H1 (cell line): ENCODE results near the gene NRSN2. TPM values are rescaled to one million over a fixed set of nuclear protein-coding genes. Genes with fewer than 3 reads are reported as not detected.

Source experiments
- CTCF ChIA-PET: fragments of 300-600 bp; sonication (Branson Sonifier 250); formaldehyde crosslinking; loops from one replicate; lab custom pipeline; 2021; ENCODE audit not compliant: partially characterized antibody; lab: Charles Lee
- POLR2A ChIA-PET: fragments of 300-600 bp; sonication (Branson Sonifier 250); formaldehyde crosslinking; loops from one replicate; lab custom pipeline; 2021; ENCODE audit warnings: inconsistent platforms; ENCODE audit not compliant: partially characterized antibody; lab: Charles Lee
- DNase-seq, 2 experiments: peaks; one replicate each; pipeline versions ENCODE4 v3.0.0 to v3.0.0-alpha.2; 2010 to 2022; ENCODE audit warnings: low spot score in 2 of 2, low read depth in 1 of 2, mixed read lengths in 1 of 2
- FAIRE-seq: peaks from 2 replicates; lab custom pipeline; 2011; peaks lifted over from hg19 to GRCh38; lab: Jason Lieb, UNC
- H2AFZ ChIP-seq: 2 replicates; pipeline ENCODE4 v1.8.1; 2012; ENCODE audit warnings: low read length, inconsistent platforms
- H2AK5ac ChIP-seq: 2 replicates; pipeline ENCODE4 v1.6.1; 2013; ENCODE audit warnings: low read depth, low read length
- H2BK120ac ChIP-seq: replicated peaks from 2 replicates; pipeline ENCODE3; 2013; ENCODE audit warnings: low read depth, low read length, inconsistent platforms
- H2BK12ac ChIP-seq: 2 replicates; pipeline ENCODE4 v1.6.1; 2013; ENCODE audit warnings: low read depth, low read length
- H2BK15ac ChIP-seq: 2 replicates; pipeline ENCODE4 v1.6.1; 2013; ENCODE audit warnings: low read length
- H2BK20ac ChIP-seq: 2 replicates; pipeline ENCODE4 v1.6.1; 2013; ENCODE audit warnings: low read length
- H2BK5ac ChIP-seq: 2 replicates; pipeline ENCODE4 v1.6.1; 2013; ENCODE audit warnings: low read depth, low read length
- H3K14ac ChIP-seq: 2 replicates; pipeline ENCODE4 v1.6.1; 2013; ENCODE audit warnings: inconsistent platforms; ENCODE audit not compliant: insufficient read length
- H3K18ac ChIP-seq: 2 replicates; pipeline ENCODE4 v1.6.1; 2013; ENCODE audit warnings: low read length; ENCODE audit errors: extremely low read depth
- H3K23ac ChIP-seq: 2 replicates; pipeline ENCODE4 v1.6.1; 2013; ENCODE audit warnings: inconsistent platforms; ENCODE audit not compliant: insufficient read length
- H3K23me2 ChIP-seq: 2 replicates; pipeline ENCODE4 v1.6.1; 2013; ENCODE audit warnings: low read depth, low read length
- H3K27ac ChIP-seq: 2 replicates; pipeline ENCODE4 v1.6.1; 2011; ENCODE audit warnings: low read depth, low read length, inconsistent platforms
- H3K27me3 ChIP-seq, 4 experiments: replicated peaks in 1 of 4; 1 replicate in 1 of 4; 2 replicates in 3 of 4; pipeline versions ENCODE4 v1.6.1 to v1.8.1; 2011 to 2013; ENCODE audit warnings: low read length in 3 of 4, mild to moderate bottlenecking in 3 of 4, inconsistent platforms in 2 of 4, mixed read lengths in 2 of 4, moderate library complexity in 1 of 4; ENCODE audit not compliant: control insufficient read depth in 3 of 4, insufficient read depth in 3 of 4; ENCODE audit errors: extremely low read depth in 1 of 4
- H3K36me3 ChIP-seq, 4 experiments: 2 replicates each; pipeline versions ENCODE4 v1.6.1 to v1.8.1; 2011 to 2013; ENCODE audit warnings: mild to moderate bottlenecking in 4 of 4, low read length in 3 of 4, moderate library complexity in 2 of 4, control low read depth in 1 of 4, inconsistent platforms in 1 of 4; ENCODE audit not compliant: insufficient read depth in 4 of 4, control insufficient read depth in 2 of 4
- H3K4ac ChIP-seq: replicated peaks from 2 replicates; pipeline ENCODE3; 2013; ENCODE audit warnings: low read length, low read depth, mixed read lengths, inconsistent platforms; ENCODE audit not compliant: insufficient read length
- H3K4me1 ChIP-seq, 4 experiments: replicated peaks in 1 of 4; 1 replicate in 1 of 4; 2 replicates in 3 of 4; pipeline versions ENCODE4 v1.6.1 to v1.8.1; 2011 to 2013; ENCODE audit warnings: low read length in 3 of 4, inconsistent platforms in 2 of 4, mixed read lengths in 1 of 4; ENCODE audit not compliant: insufficient read depth in 4 of 4, control insufficient read depth in 3 of 4
- H3K4me2 ChIP-seq, 2 experiments: 2 replicates each; pipeline versions ENCODE4 v1.6.1 to v1.8.1; 2011 to 2013; ENCODE audit warnings: low read depth in 2 of 2, low read length in 2 of 2, control low read depth in 1 of 2, inconsistent platforms in 1 of 2, mild to moderate bottlenecking in 1 of 2; ENCODE audit not compliant: insufficient read depth in 1 of 2
- H3K4me3 ChIP-seq, 4 experiments: fragments of 200-600, 300-600 bp in 1 of 4; sonication (generic), shearing (Covaris generic), sonication (Bioruptor Twin) in 1 of 4; 2 replicates each; pipeline versions ENCODE4 v1.5.1 to v1.8.1; 2011 to 2016; ENCODE audit warnings: low read length in 4 of 4, low read depth in 3 of 4, control low read depth in 2 of 4, inconsistent platforms in 2 of 4, mild to moderate bottlenecking in 2 of 4, mixed read lengths in 1 of 4, moderate library complexity in 1 of 4; ENCODE audit not compliant: insufficient read depth in 2 of 4; ENCODE audit errors: extremely low read depth in 1 of 4
- H3K56ac ChIP-seq: replicated peaks from 2 replicates; pipeline ENCODE3; 2013; ENCODE audit warnings: low read depth, mild to moderate bottlenecking, mixed read lengths, low read length, inconsistent platforms; ENCODE audit not compliant: insufficient read length
- H3K79me1 ChIP-seq: 2 replicates; pipeline ENCODE4 v1.6.1; 2013; ENCODE audit warnings: low read depth, low read length, control low read depth
- H3K79me2 ChIP-seq, 2 experiments: 2 replicates each; pipeline versions ENCODE4 v1.6.1 to v1.8.1; 2012 to 2013; ENCODE audit warnings: low read length in 2 of 2, mild to moderate bottlenecking in 2 of 2, inconsistent platforms in 1 of 2; ENCODE audit not compliant: insufficient read depth in 2 of 2, control insufficient read depth in 1 of 2
- H3K9ac ChIP-seq, 4 experiments: replicated peaks in 1 of 4; 1 replicate in 1 of 4; 2 replicates in 3 of 4; pipeline versions ENCODE4 v1.6.1 to v1.8.1; 2011 to 2013; ENCODE audit warnings: low read depth in 3 of 4, low read length in 3 of 4, control low read depth in 2 of 4, mild to moderate bottlenecking in 2 of 4, moderate library complexity in 2 of 4, inconsistent platforms in 1 of 4; ENCODE audit errors: extremely low read depth in 1 of 4
- H3K9me3 ChIP-seq, 2 experiments: 2 replicates each; pipeline versions ENCODE4 v1.6.1 to v1.8.1; 2012 to 2013; ENCODE audit warnings: mild to moderate bottlenecking in 2 of 2, moderate library complexity in 2 of 2, control low read depth in 1 of 2, inconsistent platforms in 1 of 2, low read depth in 1 of 2, low read length in 1 of 2, mixed read lengths in 1 of 2; ENCODE audit not compliant: insufficient read depth in 2 of 2
- H4K20me1 ChIP-seq, 2 experiments: replicated peaks in 1 of 2; 2 replicates each; pipeline versions ENCODE3 to v1.8.1; 2011 to 2013; ENCODE audit warnings: inconsistent platforms in 2 of 2, low read length in 2 of 2, mild to moderate bottlenecking in 1 of 2; ENCODE audit not compliant: insufficient read depth in 2 of 2, control insufficient read depth in 1 of 2
- H4K5ac ChIP-seq: 2 replicates; pipeline ENCODE4 v1.6.1; 2013; ENCODE audit warnings: low read length, low read depth, mixed read lengths, inconsistent platforms; ENCODE audit not compliant: insufficient read length
- H4K8ac ChIP-seq: 2 replicates; pipeline ENCODE4 v1.8.0; 2013; ENCODE audit warnings: mild to moderate bottlenecking, moderate library complexity, low read length, inconsistent platforms; ENCODE audit not compliant: insufficient read depth; ENCODE audit errors: extremely low read depth
- H4K91ac ChIP-seq: replicated peaks from 2 replicates; pipeline ENCODE3; 2013; ENCODE audit warnings: low read length, mixed read lengths, inconsistent platforms; ENCODE audit not compliant: insufficient read length
- CBX8 ChIP-seq: fragments of 300-800, 300-1000 bp; sonication (generic); IDR thresholded peaks from 2 replicates; pipeline ENCODE4 v1.7.1; 2016; ENCODE audit warnings: low read depth, low read length, borderline replicate concordance
- CHD1 ChIP-seq: IDR thresholded peaks from 2 replicates; pipeline ENCODE4 v1.6.1; 2012; ENCODE audit warnings: low read depth, low read length, improper control_type of control experiment
- EP300 ChIP-seq, 2 experiments: IDR thresholded peaks; 1 replicate in 1 of 2; 2 replicates in 1 of 2; pipeline ENCODE4 v1.6.1; 2011 to 2012; ENCODE audit warnings: low read depth in 2 of 2, low read length in 2 of 2, mild to moderate bottlenecking in 2 of 2, borderline replicate concordance in 1 of 2, inconsistent platforms in 1 of 2, moderate library complexity in 1 of 2
- KDM5A ChIP-seq: fragments of 200-600 bp; IDR thresholded peaks from 2 replicates; pipeline ENCODE4 v1.7.1; 2012; ENCODE audit warnings: mild to moderate bottlenecking, low read length, inconsistent platforms, mixed read lengths
- RBBP5 ChIP-seq: IDR thresholded peaks from 2 replicates; pipeline ENCODE4 v1.7.1; 2012; ENCODE audit warnings: low read depth, mild to moderate bottlenecking, inconsistent platforms, low read length, moderate library complexity, borderline replicate concordance
- WGBS, 2 experiments: shearing (Covaris generic) in 1 of 2; methylation state at CpG; one replicate each; pipeline versions ENCODE4 v1.1.6 to v1.1.7; 2013 to 2015; ENCODE audit warnings: low lambda C conversion rate in 2 of 2, mixed read lengths in 2 of 2, inconsistent platforms in 1 of 2, low coverage in 1 of 2, missing lambda C conversion rate in 1 of 2; ENCODE audit not compliant: insufficient replicate concordance in 2 of 2, insufficient coverage in 1 of 2, insufficient read length in 1 of 2; ENCODE audit errors: extremely low coverage in 1 of 2, missing lambda C conversion rate in 1 of 2; 5-methylcytosine and 5-hydroxymethylcytosine counted together
- polyA plus RNA-seq, 7 experiments: library from polyadenylated mRNA; depleted of rRNA in 3 of 7; stranded (reverse) in 5 of 7; unstranded in 2 of 7; fragments of >200 nt in 5 of 7; fragments of 200-250 nt in 2 of 7; gene quantifications; 1 replicate in 5 of 7; 2 replicates in 1 of 7; 4 replicates in 1 of 7; pipeline versions ENCODE4 v1.2.1 to v1.2.3, GENCODE V29; 2011 to 2013; ENCODE audit warnings: missing spikeins in 2 of 7, mixed read lengths in 2 of 7
- total RNA-seq: library from RNA; stranded (reverse); fragmentation: NEBNext Ultra II Directional; extraction: Animal tissue kit (Norgen Biotek cat#: 25700); gene quantifications from 2 replicates; pipeline ENCODE4 v1.2.1, GENCODE V29; 2021

NRSN2 gene
- total and polyA plus RNA-seq, 2 of the 8 experiments (the other 6 are each of a cell fraction or from before 2014, with no cell fraction given): 19.4 to 33.3 TPM

GRCh38 chr20:312866-313265 lies 34.0 kb upstream of the NRSN2 start:
- Histone ChIP-seq H3K9me3 (no peaks in the 10 kb centered on the region), H4K8ac (no peak overlapping the region), H3K4ac (no peak overlapping the region), H4K91ac (no peak overlapping the region), H4K5ac (no peak overlapping the region), H3K56ac (no peak overlapping the region), H3K18ac (no peak overlapping the region), H3K14ac (no peak overlapping the region), H3K27ac (no peak overlapping the region), H4K20me1 (no peaks in the 10 kb centered on the region), H3K79me2 (no peaks in the 10 kb centered on the region), H3K4me2 (no peak overlapping the region), H3K4me1 (peaks cover 4 to 9% (median 6%) of the 10 kb centered on the region in 4 experiments; a peak in 6 of 7 replicates), H3K9ac (no peak overlapping the region), H3K23ac (no peak overlapping the region), H2BK12ac (no peak overlapping the region), H2BK20ac (no peak overlapping the region), H3K23me2 (peaks cover 4% of the 10 kb centered on the region), H2AFZ (no peak overlapping the region), H2BK5ac (no peak overlapping the region), H2AK5ac (no peak overlapping the region), H2BK15ac (no peak overlapping the region), H3K27me3 (no peaks in the 10 kb centered on the region), H3K79me1 (no peaks in the 10 kb centered on the region), H2BK120ac (no peak overlapping the region), H3K4me3 (no peak overlapping the region), H3K36me3 (no peaks in the 10 kb centered on the region)
- ChIA-PET CTCF (interaction anchor here (1.3 to 2.4 kb wide), 2 partner anchors 8 to 19 kb away, joined by 7 read pairs; no protein-coding TSS in a partner anchor), POLR2A (interaction anchor here (0.9 to 6.4 kb wide), 3 partner anchors 10 to 34 kb away, joined by 3 to 97 read pairs (median 84); partner anchors contain the start of genes NRSN2, SOX12 and ZCCHC3)
- FAIRE-seq (no peak), DNase-seq (no peak)
- TF ChIP-seq CHD1: no peak
- no peak for TF ChIP-seq EP300 (IDR thresholded peaks at IDR 0.05; ENCODE audit: borderline replicate concordance in 1 of 2, low read depth in 2 of 2, low read length in 2 of 2)
- no peak for TF ChIP-seq CBX8
- TF ChIP-seq KDM5A: no peak
- TF ChIP-seq RBBP5: no peak
- WGBS, 2 experiments: 77% methylated on average over 1 of the region's 1 CpG; no CpG with 5 or more reads in 1 of the 2 experiments
